Memory B cell (primary cell): Measurements from ENCODE around the gene BLVRB.
A peak's percentile ranks its signal among the peaks of the same experiment; 100 is the strongest.
"Not testable (repeated sequence)": the region's sequence is repeated elsewhere in the genome, so short reads cannot be mapped to it uniquely, and the experiment has no call there.

ENCODE experiments used
- ATAC-seq: fragments of 150-1000 bp; cut with Tn5 transposase; 2 replicates; pipeline ENCODE4 v1.10.0; 2021; ENCODE audit warnings: low read depth, mild to moderate bottlenecking, moderate library complexity
- DNase-seq, 2 donors: peaks; one replicate each; pipeline ENCODE4 v3.0.0; 2022; ENCODE audit warnings: low spot score in 2 of 2
- H3K27ac Mint-ChIP-seq: one replicate; pipeline ENCODE4 v1.8.0; 2022; ENCODE audit warnings: mild to moderate bottlenecking, moderate library complexity, mixed read lengths
- H3K27me3 Mint-ChIP-seq: one replicate; pipeline ENCODE4 v1.8.0; 2022; ENCODE audit warnings: mixed read lengths
- H3K36me3 Mint-ChIP-seq: one replicate; pipeline ENCODE4 v1.8.0; 2022; ENCODE audit warnings: mild to moderate bottlenecking, mixed read lengths
- H3K4me1 Mint-ChIP-seq: one replicate; pipeline ENCODE4 v1.8.0; 2022; ENCODE audit warnings: mixed read lengths
- H3K4me3 Mint-ChIP-seq: one replicate; pipeline ENCODE4 v1.8.0; 2022; ENCODE audit warnings: mild to moderate bottlenecking, moderate library complexity, mixed read lengths
- H3K9me3 Mint-ChIP-seq: one replicate; pipeline ENCODE4 v1.8.0; 2022; ENCODE audit warnings: mixed read lengths

BLVRB gene

GRCh38 chr19:40419066-40419612 lies 46.4 kb downstream of the BLVRB start:
- H3K27ac Mint-ChIP-seq, result no peak overlapping the region
- H3K9me3 Mint-ChIP-seq, result no peaks in the 10 kb centered on the region

GRCh38 chr19:40418040-40418439 lies 47.5 kb downstream of the BLVRB start:
- Mint-ChIP-seq H3K27me3 (no peaks in the 10 kb centered on the region), H3K9me3 (no peaks in the 10 kb centered on the region), H3K36me3 (no peaks in the 10 kb centered on the region), H3K27ac (no peak overlapping the region), H3K4me1 (peaks cover 23% of the 10 kb centered on the region), H3K4me3 (no peak overlapping the region)
- ATAC-seq, result no peak
- DNase-seq, result no peak

More at GRCh38 chr19:40419066-40419612, 46.4 kb downstream of the BLVRB start:
- ATAC-seq (no peak), DNase-seq (no peak)
- Mint-ChIP-seq H3K4me3 (peak overlapping the region; percentile 41), H3K36me3 (no peaks in the 10 kb centered on the region), H3K4me1 (peaks cover 22% of the 10 kb centered on the region), H3K27me3 (no peaks in the 10 kb centered on the region)

DNA sequence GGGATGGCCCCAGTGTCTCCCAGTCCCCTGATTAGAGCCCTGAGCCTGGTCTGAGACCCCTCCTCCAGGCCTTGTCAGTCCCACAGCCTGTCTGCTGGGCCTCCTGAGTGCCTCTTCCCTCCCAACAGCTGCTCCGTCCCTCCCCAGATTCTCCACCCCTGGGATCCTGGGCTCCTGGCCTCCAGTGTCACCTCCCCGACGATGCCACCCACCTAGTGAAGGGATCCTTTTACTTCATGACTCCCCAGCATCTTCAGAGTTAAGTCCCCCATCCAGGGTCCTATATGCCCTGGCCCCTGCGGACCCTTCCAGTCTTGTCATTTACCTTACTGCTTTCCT lies 47.9 kb downstream of the BLVRB start:
- H3K27me3 Mint-ChIP-seq, result no peaks in the 10 kb centered on the region
- H3K27ac Mint-ChIP-seq, result no peak overlapping the region
- DNase-seq (no peak), ATAC-seq (no peak)
- peaks cover 23% of the 10 kb centered on the region for H3K4me1 Mint-ChIP-seq
- H3K36me3 Mint-ChIP-seq, result no peaks in the 10 kb centered on the region
- H3K9me3 Mint-ChIP-seq, result no peaks in the 10 kb centered on the region
- no peak overlapping the region for H3K4me3 Mint-ChIP-seq

DNA sequence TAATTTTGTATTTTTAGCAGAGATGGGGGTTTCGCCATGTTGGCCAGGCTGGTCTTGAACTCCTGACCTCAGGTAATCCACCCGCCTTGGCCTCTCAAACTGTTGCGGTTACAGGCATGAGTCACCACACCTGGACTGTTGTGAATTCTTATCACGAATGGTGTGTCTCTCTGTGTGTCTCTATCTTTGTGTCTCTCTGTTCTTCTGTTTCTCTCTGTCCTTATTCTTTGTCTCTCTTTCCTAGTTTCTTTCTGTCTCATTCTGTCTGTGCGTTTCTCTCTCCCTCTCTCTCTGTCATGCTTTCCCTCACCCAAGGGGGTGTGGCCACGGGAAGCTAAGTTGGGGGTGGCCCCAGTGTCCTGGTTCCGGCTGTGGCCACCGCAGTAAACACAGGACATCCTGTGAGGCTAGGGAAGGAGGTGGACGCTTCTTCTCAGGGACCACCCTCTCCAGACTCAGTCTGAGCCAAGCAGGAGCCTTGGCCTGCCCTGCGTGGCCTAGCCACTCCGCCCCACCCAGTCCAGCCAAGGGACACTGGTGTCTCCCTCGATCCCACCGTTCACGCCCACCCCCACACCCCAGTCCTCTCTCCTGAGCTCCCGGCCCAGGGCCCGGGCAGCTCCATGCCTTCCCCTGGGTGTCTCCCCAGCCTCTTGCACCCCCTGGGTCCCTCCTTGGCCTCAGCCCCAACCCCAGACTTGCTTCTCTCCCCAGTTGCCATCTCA lies 48.5 kb downstream of the BLVRB start:
- H3K27ac Mint-ChIP-seq, result peak overlapping the region; percentile 29
- DNase-seq, result no peak
- H3K9me3 Mint-ChIP-seq, result no peaks in the 10 kb centered on the region
- no peak overlapping the region for H3K4me3 Mint-ChIP-seq
- no peak for ATAC-seq
- no peaks in the 10 kb centered on the region for H3K36me3 Mint-ChIP-seq
- no peaks in the 10 kb centered on the region for H3K27me3 Mint-ChIP-seq
- peaks cover 23% of the 10 kb centered on the region for H3K4me1 Mint-ChIP-seq

DNA sequence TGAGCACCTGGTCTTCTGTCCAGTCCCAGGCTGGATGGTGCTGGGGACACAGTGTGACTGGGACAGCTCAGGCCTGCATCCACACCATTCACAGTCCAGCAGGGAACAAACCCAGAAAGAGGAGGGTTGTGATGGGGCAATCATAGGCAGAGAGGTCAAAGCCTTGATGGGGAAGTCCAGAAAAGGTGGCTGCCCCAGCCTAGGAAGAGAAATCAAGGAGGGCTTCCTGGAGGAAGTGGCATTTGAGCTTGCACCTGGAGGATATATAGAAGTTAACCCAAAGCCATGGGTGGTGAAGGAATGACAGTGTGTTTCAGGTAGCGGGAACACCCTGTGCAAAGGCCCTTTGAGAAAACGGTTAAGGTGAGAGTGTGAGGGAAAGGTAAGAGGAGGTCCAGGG lies 49.8 kb downstream of the BLVRB start:
- DNase-seq (no peak), ATAC-seq (no peak)
- H3K27ac Mint-ChIP-seq, result no peak overlapping the region
- no peaks in the 10 kb centered on the region for H3K36me3 Mint-ChIP-seq
- H3K9me3 Mint-ChIP-seq, result no peaks in the 10 kb centered on the region
- peaks cover 28% of the 10 kb centered on the region for H3K4me1 Mint-ChIP-seq
- H3K4me3 Mint-ChIP-seq, result no peak overlapping the region
- no peaks in the 10 kb centered on the region for H3K27me3 Mint-ChIP-seq

GRCh38 chr19:40414542-40415535 lies 50.7 kb downstream of the BLVRB start:
- Mint-ChIP-seq H3K4me1 (peaks cover 28% of the 10 kb centered on the region), H3K27me3 (no peaks in the 10 kb centered on the region), H3K9me3 (no peaks in the 10 kb centered on the region), H3K4me3 (no peak overlapping the region), H3K36me3 (no peaks in the 10 kb centered on the region), H3K27ac (no peak overlapping the region)
- DNase-seq, result no peak
- no peak for ATAC-seq

- Mint-ChIP-seq H3K27me3 (no peaks in the 10 kb centered on the region), H3K27ac (no peak within 1 kb of the TSS), H3K4me1 (peaks cover 22% of the 10 kb centered on the region), H3K36me3 (no peaks in the 10 kb centered on the region), H3K4me3 (no peak within 1 kb of the TSS), H3K9me3 (no peaks in the 10 kb centered on the region)
- no peak for ATAC-seq
- no peak for DNase-seq
Measured at GRCh38 chr19:40413291-40413845, 52.2 kb downstream of the BLVRB start, which contains the start of gene PRX. TSS of gene PRX (minus strand) at chr19:40413378. CDS start at chr19:40407932, 5,446 bp downstream.

DNA sequence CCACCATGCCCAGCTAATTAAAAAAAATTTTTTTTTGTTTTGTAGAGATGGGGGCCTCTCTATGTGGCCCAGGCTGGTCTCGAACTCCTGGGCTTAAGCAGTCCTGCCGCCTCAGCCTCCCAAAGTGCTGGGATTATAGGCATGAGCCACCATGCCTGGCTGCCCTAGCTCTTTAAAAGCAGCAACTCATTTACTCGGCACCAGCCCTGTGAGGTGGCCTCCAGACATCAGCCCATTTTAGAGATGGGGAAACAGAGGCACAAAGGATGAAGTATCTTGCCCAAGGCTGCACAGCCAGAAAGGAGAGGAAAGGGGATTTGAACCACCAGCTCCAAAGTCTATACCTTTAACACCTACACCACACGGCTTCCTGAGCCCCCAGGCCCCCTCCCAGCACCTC lies 52.7 kb downstream of the BLVRB start:
- DNase-seq (no peak), ATAC-seq (no peak)
- no peaks in the 10 kb centered on the region for H3K36me3 Mint-ChIP-seq
- H3K27me3 Mint-ChIP-seq, result no peaks in the 10 kb centered on the region
- H3K4me1 Mint-ChIP-seq, result peaks cover 22% of the 10 kb centered on the region
- no peak overlapping the region for H3K27ac Mint-ChIP-seq
- no peak overlapping the region for H3K4me3 Mint-ChIP-seq
- no peaks in the 10 kb centered on the region for H3K9me3 Mint-ChIP-seq

GRCh38 chr19:40411958-40412499 lies 53.5 kb downstream of the BLVRB start:
- H3K4me1 Mint-ChIP-seq, result peaks cover 19% of the 10 kb centered on the region

DNA sequence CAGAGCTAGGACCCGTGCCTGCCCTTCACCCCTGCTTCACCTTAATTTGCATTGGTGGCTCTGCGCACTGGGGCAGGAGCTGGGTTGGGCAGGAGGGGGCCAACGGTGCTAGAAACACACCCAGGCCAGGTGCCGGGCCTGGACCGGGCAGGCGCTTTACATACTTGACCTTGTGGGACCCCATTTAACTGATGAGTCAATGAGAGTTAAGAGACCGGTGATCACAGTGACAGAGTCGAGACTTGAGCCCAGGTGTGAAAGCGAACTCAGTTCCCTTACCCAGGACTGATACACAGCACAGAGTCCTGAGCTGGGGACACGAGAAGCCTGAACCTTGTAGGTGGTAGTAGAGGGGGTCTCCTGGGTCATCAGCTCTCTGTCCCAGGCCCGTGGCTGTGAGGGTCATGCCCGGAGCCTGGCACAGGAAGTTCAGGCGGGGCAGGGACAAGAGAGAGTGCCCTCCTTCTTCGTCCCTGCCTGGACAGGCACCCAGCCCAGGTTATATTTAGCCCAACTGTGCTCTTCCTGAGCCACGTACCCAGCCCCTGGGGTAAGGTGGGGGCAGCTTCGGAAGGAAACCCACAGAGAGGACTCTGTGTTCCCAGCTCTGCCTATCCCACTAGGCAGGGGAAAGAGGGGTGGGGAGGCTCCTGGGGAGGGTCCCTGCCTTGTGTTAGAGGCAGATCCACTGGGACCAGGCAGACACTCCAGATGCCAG lies 54.3 kb downstream of the BLVRB start:
- H3K4me3 Mint-ChIP-seq, result peak overlapping the region; percentile 50
- DNase-seq (no peak), ATAC-seq (peak; percentile 45)
- peaks cover 16% of the 10 kb centered on the region for H3K4me1 Mint-ChIP-seq
- no peaks in the 10 kb centered on the region for H3K9me3 Mint-ChIP-seq
- no peaks in the 10 kb centered on the region for H3K36me3 Mint-ChIP-seq
- no peak overlapping the region for H3K27ac Mint-ChIP-seq
- no peaks in the 10 kb centered on the region for H3K27me3 Mint-ChIP-seq

More at GRCh38 chr19:40411958-40412499, 53.5 kb downstream of the BLVRB start:
- no peaks in the 10 kb centered on the region for H3K9me3 Mint-ChIP-seq
- H3K36me3 Mint-ChIP-seq, result no peaks in the 10 kb centered on the region
- ATAC-seq (no peak), DNase-seq (no peak)
- no peaks in the 10 kb centered on the region for H3K27me3 Mint-ChIP-seq
- no peak overlapping the region for H3K4me3 Mint-ChIP-seq
- H3K27ac Mint-ChIP-seq, result no peak overlapping the region

- Mint-ChIP-seq H3K4me3 (no peak overlapping the region), H3K36me3 (no peaks in the 10 kb centered on the region), H3K27me3 (no peaks in the 10 kb centered on the region), H3K4me1 (peaks cover 19% of the 10 kb centered on the region), H3K9me3 (no peaks in the 10 kb centered on the region), H3K27ac (no peak overlapping the region)
- no peak for DNase-seq
- peak; percentile 70 for ATAC-seq
Measured at GRCh38 chr19:40410030-40410389, 55.5 kb downstream of the BLVRB start.

- H3K36me3 Mint-ChIP-seq, H3K27me3 Mint-ChIP-seq, H3K9me3 Mint-ChIP-seq, H3K27ac Mint-ChIP-seq, DNase-seq, H3K4me3 Mint-ChIP-seq, ATAC-seq: not testable (repeated sequence)
- peaks cover 22% of the 10 kb centered on the region for H3K4me1 Mint-ChIP-seq
Measured at GRCh38 chr19:40408598-40408925, 57.0 kb downstream of the BLVRB start.
